ENCODE results near the gene AACS. TPM values are rescaled to one million over a fixed set of nuclear protein-coding genes. Genes with fewer than 3 reads are reported as not detected.

Gene AACS
- total RNA-seq, 1 donor from 2014 or later, result 22.6 TPM

- TF ChIP-seq CTCF (IDR thresholded peaks at IDR 0.05), result no peak
- DNase-seq (ENCODE audit: low spot score), result no peak
- no peak overlapping the region for H3K27ac Mint-ChIP-seq (ENCODE audit: unreplicated experiment)
- no peaks in the 10 kb centered on the region for H3K4me1 Mint-ChIP-seq (ENCODE audit: low read depth)
- H3K27me3 Mint-ChIP-seq (ENCODE audit: low read depth), result peaks cover 42% of the 10 kb centered on the region
- H3K4me3 Mint-ChIP-seq (ENCODE audit: unreplicated experiment), result no peak overlapping the region
- H3K9me3 Mint-ChIP-seq (ENCODE audit: low read depth), result no peaks in the 10 kb centered on the region
- H3K36me3 Mint-ChIP-seq (ENCODE audit: low read depth), result peaks cover 1% of the 10 kb centered on the region
These were observed 107.1 kb downstream of the AACS start for GRCh38 chr12:125172231-125172850.

- TF ChIP-seq CTCF (IDR thresholded peaks at IDR 0.05), result no peak
- no peak for DNase-seq (ENCODE audit: low spot score)
- H3K4me1 Mint-ChIP-seq (ENCODE audit: low read depth), result no peaks in the 10 kb centered on the region
- H3K36me3 Mint-ChIP-seq (ENCODE audit: low read depth), result no peaks in the 10 kb centered on the region
- no peak overlapping the region for H3K4me3 Mint-ChIP-seq (ENCODE audit: unreplicated experiment)
- peaks cover 43% of the 10 kb centered on the region for H3K27me3 Mint-ChIP-seq (ENCODE audit: low read depth)
- H3K27ac Mint-ChIP-seq (ENCODE audit: unreplicated experiment), result no peak overlapping the region
- H3K9me3 Mint-ChIP-seq (ENCODE audit: low read depth), result no peaks in the 10 kb centered on the region
These were observed 110.3 kb downstream of the AACS start for GRCh38 chr12:125175576-125175975.

- Mint-ChIP-seq H3K27me3 (ENCODE audit: low read depth) (peaks cover 46% of the 10 kb centered on the region), H3K4me1 (ENCODE audit: low read depth) (peaks cover 2% of the 10 kb centered on the region), H3K36me3 (ENCODE audit: low read depth) (no peaks in the 10 kb centered on the region), H3K9me3 (ENCODE audit: low read depth) (no peaks in the 10 kb centered on the region), H3K4me3 (ENCODE audit: unreplicated experiment) (no peak overlapping the region), H3K27ac (ENCODE audit: unreplicated experiment) (no peak overlapping the region)
- no peak for TF ChIP-seq CTCF (IDR thresholded peaks at IDR 0.05)
- DNase-seq (ENCODE audit: low spot score), result no peak
These were observed 113.0 kb downstream of the AACS start for GRCh38 chr12:125178222-125178621.

- no peaks in the 10 kb centered on the region for H3K9me3 Mint-ChIP-seq (ENCODE audit: low read depth)
- H3K27me3 Mint-ChIP-seq (ENCODE audit: low read depth), result peaks cover 47% of the 10 kb centered on the region
- no peaks in the 10 kb centered on the region for H3K36me3 Mint-ChIP-seq (ENCODE audit: low read depth)
- peaks cover 7% of the 10 kb centered on the region for H3K4me1 Mint-ChIP-seq (ENCODE audit: low read depth)
- no peak for DNase-seq (ENCODE audit: low spot score)
- H3K27ac Mint-ChIP-seq (ENCODE audit: unreplicated experiment), result no peak overlapping the region
- H3K4me3 Mint-ChIP-seq (ENCODE audit: unreplicated experiment), result no peak overlapping the region
- no peak for TF ChIP-seq CTCF (IDR thresholded peaks at IDR 0.05)
These were observed 114.9 kb downstream of the AACS start for GRCh38 chr12:125180144-125180543.

GRCh38 chr12:125181107-125181506, 115.9 kb downstream of the AACS start:
- Mint-ChIP-seq H3K9me3 (ENCODE audit: low read depth) (no peaks in the 10 kb centered on the region), H3K27me3 (ENCODE audit: low read depth) (peaks cover 45% of the 10 kb centered on the region), H3K27ac (ENCODE audit: unreplicated experiment) (no peak overlapping the region), H3K4me3 (ENCODE audit: unreplicated experiment) (no peak overlapping the region), H3K36me3 (ENCODE audit: low read depth) (no peaks in the 10 kb centered on the region), H3K4me1 (ENCODE audit: low read depth) (peaks cover 10% of the 10 kb centered on the region)
- no peak for TF ChIP-seq CTCF (IDR thresholded peaks at IDR 0.05)
- no peak for DNase-seq (ENCODE audit: low spot score)

Measured in chondrocyte (in vitro differentiated cells).